Loucy (cell line): ENCODE results near the gene PLEKHA5.

Source experiments
- EZH2phosphoT487 ChIP-seq: fragments of 200-600 bp; IDR thresholded peaks from 2 replicates; pipeline ENCODE4 v1.6.1; 2018; ENCODE audit warnings: antibody characterized with exemption, mild to moderate bottlenecking, moderate library complexity, borderline replicate concordance
- TF ChIP-seq, protein P1 (sequence below): fragments of 200-600 bp; sonication (generic); conservative IDR thresholded peaks from 2 replicates; pipeline ENCODE4 v1.5.1; 2014; ENCODE audit warnings: mild to moderate bottlenecking, antibody characterized with exemption, low read length

DNA sequence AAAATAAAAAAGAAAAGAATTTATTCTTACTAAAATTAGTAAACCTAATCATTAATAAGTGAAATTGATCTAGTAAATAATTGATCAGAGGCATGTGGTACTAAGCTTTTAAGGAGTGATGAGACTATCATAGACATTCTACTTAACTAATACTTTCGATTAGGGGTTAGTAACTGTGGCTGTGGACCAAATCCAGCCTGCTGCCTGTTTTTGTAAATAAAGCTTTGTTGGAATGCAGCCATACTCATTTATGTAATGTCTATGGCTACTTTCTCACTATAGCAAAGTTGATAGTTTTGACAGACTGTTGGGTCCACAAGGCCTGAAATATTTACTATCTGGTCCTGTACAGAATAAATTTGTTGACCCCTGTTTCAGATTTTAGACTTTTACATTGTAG lies 63.2 kb downstream of the PLEKHA5 start:
- TF ChIP-seq, protein P1, sequence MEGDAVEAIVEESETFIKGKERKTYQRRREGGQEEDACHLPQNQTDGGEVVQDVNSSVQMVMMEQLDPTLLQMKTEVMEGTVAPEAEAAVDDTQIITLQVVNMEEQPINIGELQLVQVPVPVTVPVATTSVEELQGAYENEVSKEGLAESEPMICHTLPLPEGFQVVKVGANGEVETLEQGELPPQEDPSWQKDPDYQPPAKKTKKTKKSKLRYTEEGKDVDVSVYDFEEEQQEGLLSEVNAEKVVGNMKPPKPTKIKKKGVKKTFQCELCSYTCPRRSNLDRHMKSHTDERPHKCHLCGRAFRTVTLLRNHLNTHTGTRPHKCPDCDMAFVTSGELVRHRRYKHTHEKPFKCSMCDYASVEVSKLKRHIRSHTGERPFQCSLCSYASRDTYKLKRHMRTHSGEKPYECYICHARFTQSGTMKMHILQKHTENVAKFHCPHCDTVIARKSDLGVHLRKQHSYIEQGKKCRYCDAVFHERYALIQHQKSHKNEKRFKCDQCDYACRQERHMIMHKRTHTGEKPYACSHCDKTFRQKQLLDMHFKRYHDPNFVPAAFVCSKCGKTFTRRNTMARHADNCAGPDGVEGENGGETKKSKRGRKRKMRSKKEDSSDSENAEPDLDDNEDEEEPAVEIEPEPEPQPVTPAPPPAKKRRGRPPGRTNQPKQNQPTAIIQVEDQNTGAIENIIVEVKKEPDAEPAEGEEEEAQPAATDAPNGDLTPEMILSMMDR: no peak
- TF ChIP-seq EZH2phosphoT487: no peak
